Nasal cavity respiratory epithelium epithelial cell of viscerocranial mucosa (primary cell): ENCODE measurements around the gene G0S2. TPM values are rescaled to one million over a fixed set of nuclear protein-coding genes. Genes with fewer than 3 reads are reported as not detected.

Source experiments
- total RNA-seq: library from RNA; depleted of rRNA; stranded (reverse); fragments of >200 nt; gene quantifications from 2 replicates; pipeline ENCODE4 v1.2.3, GENCODE V29; 2014

G0S2 gene, protein sequence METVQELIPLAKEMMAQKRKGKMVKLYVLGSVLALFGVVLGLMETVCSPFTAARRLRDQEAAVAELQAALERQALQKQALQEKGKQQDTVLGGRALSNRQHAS
- 98.9 and 170 TPM in 2 replicates for total RNA-seq

DNA sequence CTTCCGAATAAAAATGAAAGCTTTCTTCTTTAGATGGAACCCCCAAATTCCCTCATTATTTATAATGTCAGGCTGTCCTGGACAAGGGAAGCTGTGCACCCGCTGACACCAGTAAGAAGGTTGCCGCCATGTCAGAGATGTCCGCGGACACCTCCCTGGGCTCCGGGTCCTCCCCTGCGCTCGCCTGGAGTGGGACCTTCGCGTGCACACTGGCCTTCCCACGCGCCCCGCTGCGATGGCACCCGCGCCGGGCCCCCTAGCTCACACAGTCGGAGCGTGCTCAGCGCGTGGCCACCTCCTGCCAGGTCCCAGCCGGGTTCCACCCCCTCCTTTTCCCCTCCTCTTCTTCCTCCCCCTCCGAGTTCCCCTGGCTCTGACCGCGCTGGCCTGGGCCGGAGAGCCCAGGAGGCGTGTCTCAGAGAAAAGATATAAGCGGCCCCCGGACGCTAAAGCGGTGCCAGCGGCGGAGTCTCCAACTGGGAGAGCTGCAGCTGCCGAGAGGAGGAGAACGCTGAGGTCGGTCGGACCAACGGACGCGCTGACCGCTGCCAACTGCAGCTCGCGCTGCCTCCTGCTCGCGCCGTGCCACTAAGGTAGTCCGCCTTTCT, at the start of gene G0S2:
G0S2 (plus strand) TSS at position 456 of the 608 bp plus-strand sequence. CDS start 273 bp downstream, outside the sequence.

DNA sequence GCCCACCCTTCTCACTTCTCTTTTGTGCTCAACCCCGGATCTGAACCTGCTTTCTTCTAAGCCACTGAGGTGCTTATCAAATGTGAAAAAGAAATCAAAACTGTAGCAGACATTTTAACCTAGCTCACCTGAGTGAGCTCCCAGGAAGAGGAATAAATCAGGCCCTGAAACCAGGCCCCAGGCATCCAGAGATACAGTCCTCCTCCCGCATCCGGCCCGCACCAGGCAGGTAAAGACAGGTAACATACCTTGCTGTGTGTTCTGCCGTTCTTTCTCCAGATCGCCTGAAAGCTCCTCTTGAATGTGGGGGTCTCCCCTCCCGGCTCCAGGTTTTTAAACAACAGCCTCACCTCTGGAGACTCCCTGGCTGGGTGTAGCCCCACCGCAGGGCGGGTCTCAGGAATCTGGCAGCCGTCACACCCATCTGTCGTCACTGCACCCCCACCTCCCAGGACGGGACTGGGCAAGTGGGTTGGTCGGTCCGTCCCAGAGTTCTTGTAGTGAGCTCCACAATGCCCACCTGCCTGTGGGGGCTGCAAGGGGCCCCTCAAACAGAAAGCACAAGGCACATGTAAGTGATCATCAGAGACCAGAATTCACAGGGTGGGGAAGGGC, 23.0 kb upstream of the G0S2 start, which contains the start of gene LAMB3:
LAMB3 (minus strand) TSS at position 305 of the 615 bp plus-strand sequence. CDS start 1,481 bp downstream, outside the sequence.

DNA sequence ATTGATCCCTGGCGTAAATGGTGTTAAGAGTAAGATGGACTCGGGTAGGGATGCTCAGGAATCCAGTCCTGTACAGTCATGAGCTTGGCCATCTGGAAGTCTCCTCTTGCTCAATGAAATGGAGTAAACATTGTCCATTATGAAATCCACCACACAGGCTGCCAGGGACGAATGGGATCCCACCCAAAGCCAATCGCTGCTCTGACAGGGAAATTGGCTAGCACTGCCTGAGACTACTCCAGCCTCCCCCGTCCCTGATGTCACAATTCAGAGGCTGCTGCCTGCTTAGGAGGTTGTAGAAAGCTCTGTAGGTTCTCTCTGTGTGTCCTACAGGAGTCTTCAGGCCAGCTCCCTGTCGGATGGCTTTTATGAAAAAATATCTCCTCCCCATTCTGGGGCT, 29.4 kb downstream of the G0S2 start, which contains the start of gene HSD11B1:
HSD11B1 (plus strand) TSS at position 263 of the 400 bp plus-strand sequence; CDS start at position 360, 97 bp downstream.

Other genes starting within 250 kb of the G0S2 start
- not detected in 2 replicates for gene CAMK1G, start 91.7 kb upstream of the G0S2 start, total RNA-seq
- 1,456 and 1,978 TPM in 2 replicates for gene LAMB3, start 23.0 kb upstream of the G0S2 start, total RNA-seq
- gene HSD11B1, start 29.4 kb downstream of the G0S2 start, total RNA-seq: 1.7 and 4.1 TPM in 2 replicates
- not detected in 2 replicates for gene TRAF3IP3, start 80.6 kb downstream of the G0S2 start, total RNA-seq
- 13.0 and 14.7 TPM in 2 replicates for gene C1orf74, start 109.1 kb downstream of the G0S2 start, total RNA-seq
- 270 and 460 TPM in 2 replicates for gene IRF6, start 130.7 kb downstream of the G0S2 start, total RNA-seq
- 6.2 and 15.2 TPM in 2 replicates for gene UTP25, start 152.6 kb downstream of the G0S2 start, total RNA-seq